Stomach (tissue), 9 donors: ENCODE results near the gene GLB1L2. TPM values are rescaled to one million over a fixed set of nuclear protein-coding genes. Genes with fewer than 3 reads are reported as not detected.

Experiments
- DNase-seq, 2 donors: peaks; one replicate each; pipeline versions ENCODE4 v3.0.0 to v3.0.0-alpha.2; 2013 to 2019
- H3K27ac ChIP-seq, 5 donors: fragments of 200-600 bp in 4 of 5; sonication (generic) in 4 of 5; one replicate each; pipeline ENCODE4 v1.5.1; 2013 to 2019; ENCODE audit warnings: mild to moderate bottlenecking in 1 of 5, moderate library complexity in 1 of 5
- H3K27me3 ChIP-seq, 3 donors: fragments of 200-600 bp; sonication (generic); one replicate each; pipeline ENCODE4 v1.5.1; 2017 to 2019; ENCODE audit warnings: mixed run types in 1 of 3
- H3K36me3 ChIP-seq, 4 donors: fragments of 200-600 bp; sonication (generic); 1 replicate in 3 of 4; 2 replicates in 1 of 4; pipeline ENCODE4 v1.5.1; 2016 to 2019
- H3K4me1 ChIP-seq, 4 donors: fragments of 200-600 bp; sonication (generic); one replicate each; pipeline ENCODE4 v1.5.1; 2016 to 2019
- H3K4me3 ChIP-seq, 4 donors: fragments of 200-600 bp; sonication (generic) in 3 of 4; one replicate each; pipeline ENCODE4 v1.5.1; 2016 to 2019; ENCODE audit warnings: mild to moderate bottlenecking in 1 of 4
- H3K9me3 ChIP-seq, 4 donors: fragments of 200-600 bp; sonication (generic); one replicate each; pipeline ENCODE4 v1.5.1; 2016 to 2019
- EP300 ChIP-seq: sonication (generic); formaldehyde crosslinking; IDR thresholded peaks from one replicate; pipeline ENCODE4 v1.6.1; 2017; ENCODE audit warnings: antibody characterized with exemption
- POLR2A ChIP-seq, 4 donors: fragments of 450-650 bp; IDR thresholded peaks; one replicate each; pipeline ENCODE4 v1.6.1; 2016; ENCODE audit warnings: antibody characterized with exemption in 4 of 4, control low read depth in 2 of 4, mild to moderate bottlenecking in 1 of 4, moderate library complexity in 1 of 4
- POLR2AphosphoS5 ChIP-seq, 3 donors: sonication (generic); formaldehyde crosslinking; IDR thresholded peaks; one replicate each; pipeline ENCODE4 v1.6.1; 2016; ENCODE audit warnings: antibody characterized with exemption in 3 of 3
- WGBS, 5 donors: extraction: QIAGEN DNeasy Blood & Tissue Kit in 3 of 5; methylation state at CpG; one replicate each; pipeline versions ENCODE4 v1.1.5 to v1.1.7; 2013 to 2018; 5-methylcytosine and 5-hydroxymethylcytosine counted together
- intact Hi-C: fragments of 100-400 bp; cut with DNase I; formaldehyde crosslinking; loops from one replicate; pipeline ENCODE4 v1.15.1; 2023; ENCODE audit warnings: low total_unique reads
- polyA plus RNA-seq, 3 donors: library from polyadenylated mRNA; stranded (reverse); fragments of 200-250 nt; gene quantifications; one replicate each; pipeline ENCODE4 v1.2.3, GENCODE V29; 2013
- total RNA-seq, 5 donors: library from RNA; depleted of rRNA; stranded (reverse); fragments of >200 nt; gene quantifications; one replicate each; pipeline versions ENCODE4 v1.1.0 to v1.2.3, GENCODE V29; 2014 to 2016
- TF ChIP-seq, protein P1 (sequence below), 7 experiments: fragments of 450-650 bp in 4 of 7; fragments of 200-600 bp in 3 of 7; sonication (generic) in 3 of 7; IDR thresholded peaks; one replicate each; pipeline ENCODE4 v1.5.1; 2016 to 2019; ENCODE audit warnings: antibody characterized with exemption in 7 of 7, control low read depth in 2 of 7, mild to moderate bottlenecking in 1 of 7
- donor health status: healthy with polysubstance abuse.
- donor health status: Bipolar disorder and iron deficiency.
- donor health status: healthy.

GLB1L2 gene
- total and polyA plus RNA-seq, 8 donors: 2.1 to 19.2 (median 5.3) TPM

DNA sequence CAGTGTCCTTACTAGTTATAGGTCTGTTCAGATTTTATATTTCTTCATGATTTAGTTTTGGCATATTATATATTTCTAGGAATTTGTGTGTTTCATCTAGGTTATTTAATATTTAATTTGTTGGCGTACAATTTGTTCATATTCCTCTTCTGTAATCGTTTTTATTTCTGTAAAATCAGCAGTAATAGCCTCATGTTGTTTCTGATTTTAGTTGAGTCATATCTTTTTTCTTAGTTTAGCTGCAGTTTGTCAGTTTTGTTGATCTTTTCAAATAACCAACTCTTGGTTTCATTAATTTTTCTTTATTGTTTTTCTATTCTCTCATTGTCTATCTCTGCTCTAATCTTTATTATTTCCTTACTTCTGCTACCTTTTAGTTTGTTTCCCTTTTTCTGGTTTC, 20.3 kb downstream of the GLB1L2 start:
- no peak overlapping the region for H3K27ac ChIP-seq
- intact Hi-C loops: no loop called here
- TF ChIP-seq POLR2AphosphoS5 (IDR thresholded peaks at IDR 0.05) (no peak), POLR2A (IDR thresholded peaks at IDR 0.05) (no peak), EP300 (no peak)
- TF ChIP-seq, protein P1, sequence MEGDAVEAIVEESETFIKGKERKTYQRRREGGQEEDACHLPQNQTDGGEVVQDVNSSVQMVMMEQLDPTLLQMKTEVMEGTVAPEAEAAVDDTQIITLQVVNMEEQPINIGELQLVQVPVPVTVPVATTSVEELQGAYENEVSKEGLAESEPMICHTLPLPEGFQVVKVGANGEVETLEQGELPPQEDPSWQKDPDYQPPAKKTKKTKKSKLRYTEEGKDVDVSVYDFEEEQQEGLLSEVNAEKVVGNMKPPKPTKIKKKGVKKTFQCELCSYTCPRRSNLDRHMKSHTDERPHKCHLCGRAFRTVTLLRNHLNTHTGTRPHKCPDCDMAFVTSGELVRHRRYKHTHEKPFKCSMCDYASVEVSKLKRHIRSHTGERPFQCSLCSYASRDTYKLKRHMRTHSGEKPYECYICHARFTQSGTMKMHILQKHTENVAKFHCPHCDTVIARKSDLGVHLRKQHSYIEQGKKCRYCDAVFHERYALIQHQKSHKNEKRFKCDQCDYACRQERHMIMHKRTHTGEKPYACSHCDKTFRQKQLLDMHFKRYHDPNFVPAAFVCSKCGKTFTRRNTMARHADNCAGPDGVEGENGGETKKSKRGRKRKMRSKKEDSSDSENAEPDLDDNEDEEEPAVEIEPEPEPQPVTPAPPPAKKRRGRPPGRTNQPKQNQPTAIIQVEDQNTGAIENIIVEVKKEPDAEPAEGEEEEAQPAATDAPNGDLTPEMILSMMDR (IDR thresholded peaks at IDR 0.05): no peak
- DNase-seq: no peak
- H3K9me3 ChIP-seq: no peaks in the 10 kb centered on the region
- no peaks in the 10 kb centered on the region for H3K4me1 ChIP-seq
- WGBS, 5 donors: 89 to 97% (median 93%) methylated on average over 2 of the region's 2 CpGs
- no peak overlapping the region for H3K4me3 ChIP-seq
- H3K36me3 ChIP-seq: no peaks in the 10 kb centered on the region
- no peaks in the 10 kb centered on the region for H3K27me3 ChIP-seq

DNA sequence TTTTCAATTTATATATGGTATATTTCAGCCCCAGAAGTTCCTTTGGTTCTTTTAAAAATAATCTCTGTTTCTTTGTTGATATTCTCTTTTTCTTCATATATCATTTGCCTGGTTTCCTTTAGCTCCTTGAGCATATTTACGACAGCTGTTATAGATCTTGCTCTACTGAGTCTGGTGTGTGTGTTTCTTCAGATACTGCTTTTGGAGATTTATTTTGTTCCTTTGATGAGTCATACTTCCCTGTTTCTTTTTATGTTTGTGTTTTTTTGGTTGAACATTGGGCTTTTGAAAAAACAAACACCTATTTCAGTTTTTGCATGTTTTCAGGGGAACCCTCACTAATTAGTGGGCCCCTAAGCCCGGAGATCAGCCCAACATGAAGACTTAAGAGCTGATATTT, 23.3 kb downstream of the GLB1L2 start:
- no peaks in the 10 kb centered on the region for H3K36me3 ChIP-seq
- no peak for DNase-seq
- TF ChIP-seq, protein P1 (IDR thresholded peaks at IDR 0.05): no peak
- TF ChIP-seq POLR2A (IDR thresholded peaks at IDR 0.05) (no peak), EP300 (no peak), POLR2AphosphoS5 (IDR thresholded peaks at IDR 0.05) (no peak)
- intact Hi-C loops: no loop called here
- no peak overlapping the region for H3K27ac ChIP-seq
- 70 to 77% (median 74%) methylated on average over 2 of the region's 2 CpGs for WGBS, 5 donors
- H3K9me3 ChIP-seq: no peaks in the 10 kb centered on the region
- no peak overlapping the region for H3K4me3 ChIP-seq
- peaks cover 0 to 3% (median 1%) of the 10 kb centered on the region in 4 donors for H3K4me1 ChIP-seq
- no peaks in the 10 kb centered on the region for H3K27me3 ChIP-seq

DNA sequence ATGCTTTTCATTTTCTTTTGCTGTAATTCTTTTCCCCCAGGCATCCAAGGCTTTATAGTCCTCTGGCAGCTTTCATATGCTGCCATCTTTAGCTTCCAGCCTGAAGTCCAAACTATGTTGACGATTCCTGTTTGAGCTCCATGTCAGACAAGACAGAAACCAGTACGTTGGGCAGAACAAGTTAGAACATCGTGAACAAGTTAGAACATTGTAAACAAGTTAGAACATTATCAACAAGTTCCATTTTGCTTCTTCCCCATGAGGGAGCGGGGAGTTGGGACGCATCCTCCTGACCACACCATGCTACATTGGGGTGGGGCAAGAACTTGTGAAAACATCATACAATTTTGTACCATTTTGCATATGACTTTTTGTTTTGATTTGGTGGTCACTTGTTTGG, 23.9 kb downstream of the GLB1L2 start:
- intact Hi-C loops: no loop called here
- WGBS, 5 donors: 81 to 91% (median 89%) methylated on average over 5 of the region's 5 CpGs

DNA sequence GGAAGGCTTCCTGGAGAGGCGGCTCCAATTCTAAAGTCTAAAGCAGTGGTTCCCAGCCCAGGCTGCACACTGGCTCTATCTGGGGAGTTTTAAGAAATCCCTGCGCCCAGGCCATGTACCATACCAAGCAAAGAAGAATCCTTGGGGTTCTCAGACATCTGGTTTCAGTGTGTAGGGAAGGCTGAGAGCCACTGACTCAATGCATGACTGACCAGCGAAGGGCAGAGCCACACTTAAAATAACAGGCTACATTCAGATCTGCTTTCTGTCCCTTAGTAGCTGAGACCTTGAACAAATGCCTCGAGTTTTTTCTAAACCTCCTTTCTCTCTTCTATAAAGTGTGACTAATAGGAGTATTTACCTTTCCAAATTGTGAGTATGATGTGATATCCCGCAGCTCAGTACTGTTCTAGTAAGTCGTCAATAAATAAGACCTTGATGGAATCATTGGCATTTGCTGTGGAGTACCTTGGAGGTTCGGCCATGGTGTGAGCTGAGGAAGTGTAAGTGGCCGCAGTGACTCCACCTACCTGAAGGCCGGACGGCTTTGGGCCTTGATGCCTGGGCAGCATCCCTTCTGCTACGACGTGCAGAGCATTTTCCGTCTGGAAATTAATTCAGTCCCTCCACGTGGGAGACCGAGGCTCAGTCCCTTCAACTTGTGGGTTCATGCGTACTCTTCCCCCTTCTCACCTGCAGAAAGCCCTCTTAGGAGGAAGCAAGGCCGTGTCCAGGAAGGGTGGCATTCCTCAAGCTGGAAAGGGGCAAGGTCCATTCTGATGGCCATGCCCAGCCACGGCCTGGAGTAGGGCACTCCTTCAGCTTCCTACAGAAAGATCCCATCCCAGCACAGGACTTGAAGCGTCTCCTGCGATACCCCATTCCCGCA, 25.1 kb downstream of the GLB1L2 start:
- Histone ChIP-seq H3K4me1 (peaks cover 0 to 10% (median 6%) of the 10 kb centered on the region in 4 donors), H3K36me3 (no peaks in the 10 kb centered on the region), H3K27me3 (peaks cover 0 to 3% (median 0%) of the 10 kb centered on the region in 3 donors), H3K9me3 (no peaks in the 10 kb centered on the region), H3K27ac (no peak overlapping the region), H3K4me3 (no peak overlapping the region)
- 88 to 93% (median 91%) methylated on average over 20 to 21 of the region's 21 CpGs for WGBS, 5 donors
- DNase-seq: no peak
- TF ChIP-seq, protein P1 (IDR thresholded peaks at IDR 0.05): no peak
- TF ChIP-seq POLR2A (IDR thresholded peaks at IDR 0.05) (no peak), EP300 (no peak), POLR2AphosphoS5 (IDR thresholded peaks at IDR 0.05) (no peak)
- intact Hi-C loops: no loop called here

More for the DNA sequence above, 23.9 kb downstream of the GLB1L2 start:
- no peak overlapping the region for H3K27ac ChIP-seq
- peaks cover 0 to 8% (median 5%) of the 10 kb centered on the region in 4 donors for H3K4me1 ChIP-seq
- H3K4me3 ChIP-seq: no peak overlapping the region
- no peak for TF ChIP-seq EP300
- TF ChIP-seq, protein P1 (IDR thresholded peaks at IDR 0.05): no peak
- H3K36me3 ChIP-seq: no peaks in the 10 kb centered on the region
- DNase-seq: no peak
- no peaks in the 10 kb centered on the region for H3K27me3 ChIP-seq
- no peaks in the 10 kb centered on the region for H3K9me3 ChIP-seq
